Dermis blood vessel endothelial cell (primary cell): ENCODE data around the gene RGS6. TPM values are rescaled to one million over a fixed set of nuclear protein-coding genes. Genes with fewer than 3 reads are reported as not detected.

Experiments
- DNase-seq: peaks from one replicate; pipeline ENCODE4 v3.0.0; 2010
- total RNA-seq: library from RNA; depleted of rRNA; stranded (reverse); fragments of >200 nt; gene quantifications from 2 replicates; pipeline ENCODE4 v1.2.3, GENCODE V29; 2014

Gene RGS6
- total RNA-seq, 1 donor from 2014 or later: not detected

- no peak for DNase-seq
Observed at GRCh38 chr14:72017290-72017689, 85.1 kb downstream of the RGS6 start.

- no peak for DNase-seq
Observed at GRCh38 chr14:72023128-72024042, 91.2 kb downstream of the RGS6 start.

GRCh38 chr14:72024043-72024407 lies 91.8 kb downstream of the RGS6 start:
- peak; percentile 26 for DNase-seq

- DNase-seq: no peak
Observed at GRCh38 chr14:72024504-72024903, 92.3 kb downstream of the RGS6 start.

- no peak for DNase-seq
Observed at GRCh38 chr14:72026536-72026935, 94.3 kb downstream of the RGS6 start.

GRCh38 chr14:72027061-72027460 lies 94.8 kb downstream of the RGS6 start:
- no peak for DNase-seq

GRCh38 chr14:72033365-72033764 lies 101.1 kb downstream of the RGS6 start:
- DNase-seq: no peak

- no peak for DNase-seq
Observed at GRCh38 chr14:72040528-72040927, 108.3 kb downstream of the RGS6 start.

GRCh38 chr14:72045271-72045670 lies 113.0 kb downstream of the RGS6 start:
- no peak for DNase-seq

GRCh38 chr14:72045885-72046284 lies 113.7 kb downstream of the RGS6 start:
- no peak for DNase-seq

- DNase-seq: no peak
Observed at GRCh38 chr14:72049462-72049861, 117.2 kb downstream of the RGS6 start.

GRCh38 chr14:72052356-72052755 lies 120.1 kb downstream of the RGS6 start:
- DNase-seq: no peak

- DNase-seq: no peak
Observed at GRCh38 chr14:72053651-72054050, 121.4 kb downstream of the RGS6 start.

GRCh38 chr14:72054911-72055310 lies 122.7 kb downstream of the RGS6 start:
- DNase-seq: no peak

- no peak for DNase-seq
Observed at GRCh38 chr14:72057701-72058285, 125.6 kb downstream of the RGS6 start.

GRCh38 chr14:72060460-72060859 lies 128.2 kb downstream of the RGS6 start:
- no peak for DNase-seq

- no peak for DNase-seq
Observed at GRCh38 chr14:72060917-72061316, 128.7 kb downstream of the RGS6 start.

- DNase-seq: no peak
Observed at GRCh38 chr14:72061718-72062117, 129.5 kb downstream of the RGS6 start.

GRCh38 chr14:72063761-72064282 lies 131.6 kb downstream of the RGS6 start:
- DNase-seq: no peak

- no peak for DNase-seq
Observed at GRCh38 chr14:72064501-72064900, 132.3 kb downstream of the RGS6 start.

GRCh38 chr14:72070458-72070857 lies 138.2 kb downstream of the RGS6 start:
- no peak for DNase-seq

- DNase-seq: no peak
Observed at GRCh38 chr14:72075649-72076334, 143.6 kb downstream of the RGS6 start.

GRCh38 chr14:72081137-72081536 lies 148.9 kb downstream of the RGS6 start:
- no peak for DNase-seq
